Keratinocyte (primary cell): ENCODE measurements around the gene PLEKHA1.

Experiments used
- EZH2 ChIP-seq: IDR thresholded peaks from one replicate; pipeline ENCODE4 v1.6.1; 2012; ENCODE audit warnings: inconsistent platforms, mild to moderate bottlenecking, low read length, moderate library complexity
- TF ChIP-seq, protein P1 (sequence below), 3 experiments: IDR thresholded peaks in 1 of 3; conservative IDR thresholded peaks in 1 of 3; optimal IDR thresholded peaks in 1 of 3; 2 replicates in 2 of 3; 3 replicates in 1 of 3; pipeline versions ENCODE3 to v1.5.1; 2011; ENCODE audit warnings: low read length in 3 of 3, mild to moderate bottlenecking in 3 of 3, moderate library complexity in 2 of 3, control low read depth in 1 of 3, inconsistent platforms in 1 of 3; ENCODE audit not compliant: insufficient read depth in 2 of 3; ENCODE audit errors: extremely low read depth in 1 of 3

DNA sequence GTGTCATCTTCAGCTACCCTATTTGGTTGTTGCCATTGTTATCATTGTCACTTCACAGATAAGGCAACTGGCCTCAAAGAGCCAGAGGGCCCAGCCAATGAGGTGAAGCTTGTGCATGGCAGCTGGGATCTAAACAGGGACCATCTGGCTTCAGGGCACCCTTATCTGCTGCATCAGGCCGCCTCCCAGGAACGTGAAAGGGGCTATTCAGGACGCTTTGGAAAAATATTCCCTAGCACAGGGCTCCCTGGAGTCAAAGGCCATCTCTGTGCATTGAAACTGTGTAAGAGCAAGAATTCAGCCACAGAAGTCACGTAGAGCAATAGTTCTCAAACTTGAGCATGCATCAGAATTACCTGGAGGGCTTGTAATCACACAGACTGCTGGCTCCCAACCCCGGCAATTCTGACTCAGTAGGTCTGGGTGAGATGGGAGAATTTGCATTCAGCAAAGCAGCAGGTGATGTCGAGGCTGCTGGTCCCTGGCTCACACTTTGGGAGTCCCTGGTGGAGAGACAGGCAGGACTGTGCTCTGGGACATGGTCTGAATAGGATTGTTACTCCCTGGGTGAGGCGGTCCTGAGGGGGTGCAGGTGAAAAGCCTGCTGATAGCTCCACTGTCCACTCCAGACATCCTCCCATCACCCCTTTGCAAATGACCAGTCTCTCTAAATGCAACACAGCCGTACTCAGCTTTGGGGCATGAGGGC is 21.5 kb upstream of the PLEKHA1 start:
- TF ChIP-seq, protein P1, sequence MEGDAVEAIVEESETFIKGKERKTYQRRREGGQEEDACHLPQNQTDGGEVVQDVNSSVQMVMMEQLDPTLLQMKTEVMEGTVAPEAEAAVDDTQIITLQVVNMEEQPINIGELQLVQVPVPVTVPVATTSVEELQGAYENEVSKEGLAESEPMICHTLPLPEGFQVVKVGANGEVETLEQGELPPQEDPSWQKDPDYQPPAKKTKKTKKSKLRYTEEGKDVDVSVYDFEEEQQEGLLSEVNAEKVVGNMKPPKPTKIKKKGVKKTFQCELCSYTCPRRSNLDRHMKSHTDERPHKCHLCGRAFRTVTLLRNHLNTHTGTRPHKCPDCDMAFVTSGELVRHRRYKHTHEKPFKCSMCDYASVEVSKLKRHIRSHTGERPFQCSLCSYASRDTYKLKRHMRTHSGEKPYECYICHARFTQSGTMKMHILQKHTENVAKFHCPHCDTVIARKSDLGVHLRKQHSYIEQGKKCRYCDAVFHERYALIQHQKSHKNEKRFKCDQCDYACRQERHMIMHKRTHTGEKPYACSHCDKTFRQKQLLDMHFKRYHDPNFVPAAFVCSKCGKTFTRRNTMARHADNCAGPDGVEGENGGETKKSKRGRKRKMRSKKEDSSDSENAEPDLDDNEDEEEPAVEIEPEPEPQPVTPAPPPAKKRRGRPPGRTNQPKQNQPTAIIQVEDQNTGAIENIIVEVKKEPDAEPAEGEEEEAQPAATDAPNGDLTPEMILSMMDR (optimal IDR thresholded peaks at IDR 0.05 in 1 of 3, IDR thresholded peaks at IDR 0.05 in 1 of 3, conservative IDR thresholded peaks at IDR 0.05 in 1 of 3; ENCODE audit: extremely low read depth in 1 of 3, insufficient read depth in 2 of 3, low read length in 3 of 3): no peak
- TF ChIP-seq EZH2: no peak
